HepG2 (cell line): Measurements from ENCODE around the gene SEC16A. TPM values are rescaled to one million over a fixed set of nuclear protein-coding genes. Genes with fewer than 3 reads are reported as not detected.

Source experiments
- ATAC-seq: fragments of 200-7000 bp; cut with Tn5 transposase; 3 replicates; pipeline ENCODE4 v1.9.1; 2020; ENCODE audit warnings: mild to moderate bottlenecking, moderate library complexity
- BruUV-seq: library from RNA; stranded (reverse); fragments of 400-500 nt; replicated peaks from 2 replicates; lab custom pipeline; 2021; lab: Mats Ljungman, UMichigan
- CTCF ChIA-PET: fragments of 300-600 bp; formaldehyde crosslinking; extraction: SDS; loops from one replicate; lab custom pipeline; 2021; ENCODE audit warnings: low total read pairs, inconsistent platforms, low intra/inter-chr PET ratio; lab: Yijun Ruan, JAX
- POLR2A ChIA-PET: fragments of 350-600 bp; sonication (Branson Sonifier 250); formaldehyde crosslinking; loops from one replicate; lab custom pipeline; 2020; ENCODE audit warnings: antibody characterized with exemption, inconsistent platforms; lab: Yijun Ruan, JAX
- DNase-seq: peaks from one replicate; pipeline ENCODE4 v3.0.0-alpha.2; 2015; ENCODE audit warnings: low spot score
- FAIRE-seq: peaks from 3 replicates; lab custom pipeline; 2011; peaks lifted over from hg19 to GRCh38; lab: Jason Lieb, UNC
- H2AFZ ChIP-seq: one replicate; pipeline ENCODE4 v1.6.1; 2011; ENCODE audit warnings: low read length, inconsistent platforms
- H3K27ac ChIP-seq: fragments of 300-600 bp; 3 replicates; pipeline ENCODE4 v1.8.0; 2011; ENCODE audit warnings: mixed run types, mild to moderate bottlenecking, mixed read lengths, low read length, inconsistent platforms; ENCODE audit not compliant: insufficient read depth; ENCODE audit errors: extremely low read length
- H3K27me3 ChIP-seq, 2 experiments: fragments of 200-600 bp in 1 of 2; 2 replicates in 1 of 2; 3 replicates in 1 of 2; pipeline versions ENCODE4 v1.6.0 to v1.8.0; 2011; ENCODE audit warnings: low read length in 2 of 2, mild to moderate bottlenecking in 2 of 2, moderate library complexity in 2 of 2, inconsistent platforms in 1 of 2; ENCODE audit not compliant: insufficient read depth in 2 of 2, control insufficient read depth in 1 of 2
- H3K36me3 ChIP-seq, 2 experiments: fragments of 200-600 bp in 1 of 2; replicated peaks in 1 of 2; 2 replicates in 1 of 2; 3 replicates in 1 of 2; pipeline versions ENCODE4 v1.5.1 to v1.8.0; 2011; ENCODE audit warnings: low read length in 2 of 2, inconsistent platforms in 1 of 2; ENCODE audit not compliant: insufficient read depth in 2 of 2, control insufficient read depth in 1 of 2
- H3K4me1 ChIP-seq: 2 replicates; pipeline ENCODE4 v1.5.1; 2012; ENCODE audit warnings: low read length, inconsistent platforms; ENCODE audit not compliant: insufficient read depth
- H3K4me2 ChIP-seq: 2 replicates; pipeline ENCODE4 v1.6.0; 2011; ENCODE audit warnings: low read depth, low read length, inconsistent platforms
- H3K4me3 ChIP-seq, 3 experiments: fragments of 200-600 bp in 1 of 3; sonication (generic), shearing (Covaris generic) in 1 of 3; replicated peaks in 1 of 3; 2 replicates each; pipeline ENCODE4 v1.5.1; 2011 to 2016; ENCODE audit warnings: low read length in 3 of 3, inconsistent platforms in 2 of 3, low read depth in 2 of 3, mild to moderate bottlenecking in 2 of 3, control low read depth in 1 of 3, mixed read lengths in 1 of 3; ENCODE audit not compliant: insufficient read depth in 1 of 3
- H3K79me2 ChIP-seq: one replicate; pipeline ENCODE4 v1.6.1; 2011; ENCODE audit warnings: low read length, inconsistent platforms; ENCODE audit not compliant: insufficient read depth
- H3K9ac ChIP-seq: 2 replicates; pipeline ENCODE4 v1.6.0; 2011; ENCODE audit warnings: mild to moderate bottlenecking, low read depth, low read length, inconsistent platforms; ENCODE audit not compliant: insufficient read depth
- H3K9me3 ChIP-seq: 2 replicates; pipeline ENCODE4 v1.5.1; 2012; ENCODE audit warnings: mild to moderate bottlenecking, low read length
- H4K20me1 ChIP-seq: 2 replicates; pipeline ENCODE4 v1.6.0; 2011; ENCODE audit warnings: inconsistent platforms, mild to moderate bottlenecking, low read length, moderate library complexity; ENCODE audit not compliant: insufficient read depth
- ATF7 ChIP-seq, 2 experiments: fragments of 450-650 bp in 1 of 2; sonication (generic) in 1 of 2; formaldehyde crosslinking in 1 of 2; IDR thresholded peaks; 2 replicates each; pipeline versions ENCODE4 v1.4.0 to v1.6.1; 2016 to 2020; ENCODE audit warnings: antibody characterized with exemption in 1 of 2, mild to moderate bottlenecking in 1 of 2, missing genetic modification reagents in 1 of 2
- GATAD2A ChIP-seq: IDR thresholded peaks from 2 replicates; pipeline ENCODE4 v1.6.1; 2016
- HOXA3 ChIP-seq: sonication (generic); formaldehyde crosslinking; IDR thresholded peaks from 2 replicates; pipeline ENCODE4 v1.5.0; 2020; ENCODE audit warnings: missing genetic modification reagents
- MBD4 ChIP-seq: IDR thresholded peaks from 2 replicates; pipeline ENCODE4 v1.6.1; 2012; ENCODE audit warnings: low read length, inconsistent platforms, borderline replicate concordance
- PRDM15 ChIP-seq: sonication (generic); formaldehyde crosslinking; IDR thresholded peaks from 2 replicates; pipeline ENCODE4 v1.4.0; 2020; ENCODE audit warnings: missing genetic modification reagents
- THAP7 ChIP-seq: sonication (generic); formaldehyde crosslinking; IDR thresholded peaks from 2 replicates; pipeline ENCODE4 v1.8.1; 2023; ENCODE audit warnings: mild to moderate bottlenecking, missing genetic modification reagents
- ZMYM4 ChIP-seq: sonication (generic); formaldehyde crosslinking; IDR thresholded peaks from 2 replicates; pipeline ENCODE4 v1.8.1; 2023; ENCODE audit warnings: mild to moderate bottlenecking, missing genetic modification reagents
- ZNF331 ChIP-seq: sonication (generic); formaldehyde crosslinking; IDR thresholded peaks from 2 replicates; pipeline ENCODE4 v1.4.0; 2020; ENCODE audit warnings: missing genetic modification reagents
- ZNF414 ChIP-seq: sonication (generic); formaldehyde crosslinking; IDR thresholded peaks from 2 replicates; pipeline ENCODE4 v1.5.0; 2020; ENCODE audit warnings: missing genetic modification reagents
- ZNF512B ChIP-seq: sonication (generic); formaldehyde crosslinking; IDR thresholded peaks from 2 replicates; pipeline ENCODE4 v1.5.1; 2020; ENCODE audit warnings: missing genetic modification reagents, mild to moderate bottlenecking, borderline replicate concordance
- ZNF703 ChIP-seq: sonication (generic); formaldehyde crosslinking; IDR thresholded peaks from 2 replicates; pipeline ENCODE4 v1.5.1; 2020; ENCODE audit warnings: missing genetic modification reagents, mild to moderate bottlenecking, moderate library complexity, borderline replicate concordance
- ZNF713 ChIP-seq: sonication (generic); formaldehyde crosslinking; IDR thresholded peaks from 2 replicates; pipeline ENCODE4 v1.4.0; 2020; ENCODE audit warnings: mild to moderate bottlenecking, missing genetic modification reagents
- ZNF746 ChIP-seq: sonication (generic); formaldehyde crosslinking; IDR thresholded peaks from 2 replicates; pipeline ENCODE4 v1.8.0; 2022; ENCODE audit warnings: mild to moderate bottlenecking, missing genetic modification reagents
- ZNF772 ChIP-seq: sonication (generic); formaldehyde crosslinking; IDR thresholded peaks from 2 replicates; pipeline ENCODE4 v1.5.0; 2020; ENCODE audit warnings: mild to moderate bottlenecking, missing genetic modification reagents
- WGBS: methylation state at CpG from one replicate; pipeline ENCODE4 v1.1.6; 2017; ENCODE audit warnings: low lambda C conversion rate; 5-methylcytosine and 5-hydroxymethylcytosine counted together
- in situ Hi-C: cut with HindIII; loops from 2 replicates; pipeline ENCODE4 v1.10.0; 2017; ENCODE audit warnings: low pct_unique_long_range_greater_than_20kb; ENCODE audit not compliant: extremely low pct_ligation_motif_present
- intact Hi-C: fragments of 100-400 bp; cut with micrococcal nuclease; formaldehyde crosslinking; loops from one replicate; pipeline ENCODE4 v1.10.0; 2022; ENCODE audit not compliant: unreplicated experiment
- polyA plus RNA-seq, 8 experiments: library from polyadenylated mRNA; depleted of rRNA in 3 of 8; stranded (reverse) in 7 of 8; unstranded in 1 of 8; fragments of >200 nt; fragmentation: Illumina TruSeq in 4 of 8; extraction: Trizol in 4 of 8; gene quantifications; 2 replicates each; pipeline versions ENCODE4 v1.2.1 to v1.2.3, GENCODE V29; 2011 to 2016; ENCODE audit warnings: low read depth in 4 of 8, missing spikeins in 1 of 8, mixed read lengths in 1 of 8; ENCODE audit not compliant: insufficient read depth in 1 of 8
- total RNA-seq, 5 experiments: library from RNA; depleted of rRNA; stranded (reverse); fragments of >200 nt; fragmentation: Illumina TruSeq; extraction: Trizol; gene quantifications; 2 replicates each; pipeline ENCODE4 v1.2.3, GENCODE V29; 2016; ENCODE audit warnings: low read depth in 1 of 5

The SEC16A gene
- total and polyA plus RNA-seq, 2 of the 13 experiments (the other 11 are each of a cell fraction or from before 2014, with no cell fraction given): 15.9 to 18.9 TPM

- Histone ChIP-seq H3K4me1 (peaks cover 36% of the 10 kb centered on the region), H3K79me2 (peaks cover 49% of the 10 kb centered on the region), H4K20me1 (peaks cover 8% of the 10 kb centered on the region)
- intact Hi-C loops (no loop called here), in situ Hi-C loops (no loop called here)
- POLR2A ChIA-PET: no interaction called here
- no peak for TF ChIP-seq ZNF414
- no peak for TF ChIP-seq MBD4
- no peak for TF ChIP-seq ZNF703 (CRISPR knock-in tag)
- no peak for TF ChIP-seq ZNF746 (CRISPR knock-in tag)
- TF ChIP-seq ZNF512B: no peak
- no peak for TF ChIP-seq ATF7 (IDR thresholded peaks at IDR 0.05)
- TF ChIP-seq ATF7 (CRISPR knock-in tag; IDR thresholded peaks at IDR 0.05): no peak
- no peak for TF ChIP-seq HOXA3 (CRISPR knock-in tag)
- no peak for TF ChIP-seq ZNF772 (CRISPR knock-in tag)
- TF ChIP-seq ZMYM4 (CRISPR knock-in tag): no peak
- no peak for TF ChIP-seq PRDM15
- no peak for TF ChIP-seq ZNF331
- TF ChIP-seq THAP7 (CRISPR knock-in tag): no peak
- no peak for TF ChIP-seq GATAD2A
- TF ChIP-seq ZNF713: no peak
- TF ChIP-seq, all 625 proteins: peak for 0
- no peak for DNase-seq
- Histone ChIP-seq H3K9me3 (no peaks in the 10 kb centered on the region), H3K9ac (no peak overlapping the region), H3K36me3 (peaks cover 28 to 49% of the 10 kb centered on the region in 2 experiments), H3K27me3 (no peaks in the 10 kb centered on the region; a peak in 1 of 5 replicates), H3K27ac (no peak overlapping the region), H3K4me3 (no peak overlapping the region), H2AFZ (no peak overlapping the region), H3K4me2 (no peak overlapping the region)
- FAIRE-seq: no peak
- no peak for ATAC-seq
- WGBS: 97% methylated on average over 9 of the region's 9 CpGs
- no TSS peak for BruUV-seq
- CTCF ChIA-PET: no interaction called here
These were observed 69.9 kb downstream of the SEC16A start for GRCh38 chr9:136412962-136413361.
